Inflammatory macrophage (primary cell): ENCODE results near the gene BMPR2.
"Not testable (repeated sequence)": the region's sequence is repeated elsewhere in the genome, so short reads cannot be mapped to it uniquely, and the experiment has no call there.

Experiments used
- DNase-seq, 2 donors: peaks; one replicate each; pipeline ENCODE4 v3.0.0-alpha.2; 2020 to 2022

Gene BMPR2

DNA sequence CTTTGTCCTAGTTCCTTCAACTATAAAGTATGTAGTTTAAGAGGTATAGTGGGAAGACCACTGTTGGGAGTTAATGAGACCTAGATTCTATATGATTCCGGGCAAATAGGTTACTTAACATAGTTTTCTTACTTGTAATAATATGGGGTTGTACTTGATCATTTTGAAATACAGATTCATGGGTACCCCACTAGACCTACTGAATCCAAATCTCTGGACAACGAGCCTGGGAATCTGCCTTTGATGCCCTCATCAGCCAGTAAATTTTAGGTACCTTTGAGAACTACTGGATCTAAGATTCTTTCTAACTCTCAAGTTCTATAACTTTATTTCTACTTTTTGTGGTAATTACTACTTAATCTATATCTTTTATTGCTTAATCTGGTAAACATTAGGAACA is 6.6 kb downstream of the BMPR2 start:
- no peak for DNase-seq

DNA sequence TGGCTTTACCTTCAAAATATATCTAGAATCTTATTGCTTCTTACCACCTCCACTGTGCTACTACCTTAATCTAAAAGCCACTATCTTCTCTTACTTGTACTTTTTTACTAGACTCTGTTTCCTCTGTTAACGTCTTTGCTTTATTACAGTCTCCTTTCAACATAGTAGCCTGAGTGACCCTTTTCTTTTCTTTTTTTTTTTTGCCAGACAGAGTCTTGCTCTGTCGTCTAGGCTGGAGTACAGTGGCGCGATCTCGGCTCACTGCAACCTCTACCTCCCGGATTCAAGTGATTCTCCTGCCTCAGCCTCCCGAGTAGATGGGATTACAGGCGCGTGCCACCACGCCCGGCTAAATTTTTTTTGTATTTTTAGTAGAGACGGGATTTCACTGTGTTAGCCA is 10.4 kb downstream of the BMPR2 start:
- not testable (repeated sequence) for DNase-seq

DNA sequence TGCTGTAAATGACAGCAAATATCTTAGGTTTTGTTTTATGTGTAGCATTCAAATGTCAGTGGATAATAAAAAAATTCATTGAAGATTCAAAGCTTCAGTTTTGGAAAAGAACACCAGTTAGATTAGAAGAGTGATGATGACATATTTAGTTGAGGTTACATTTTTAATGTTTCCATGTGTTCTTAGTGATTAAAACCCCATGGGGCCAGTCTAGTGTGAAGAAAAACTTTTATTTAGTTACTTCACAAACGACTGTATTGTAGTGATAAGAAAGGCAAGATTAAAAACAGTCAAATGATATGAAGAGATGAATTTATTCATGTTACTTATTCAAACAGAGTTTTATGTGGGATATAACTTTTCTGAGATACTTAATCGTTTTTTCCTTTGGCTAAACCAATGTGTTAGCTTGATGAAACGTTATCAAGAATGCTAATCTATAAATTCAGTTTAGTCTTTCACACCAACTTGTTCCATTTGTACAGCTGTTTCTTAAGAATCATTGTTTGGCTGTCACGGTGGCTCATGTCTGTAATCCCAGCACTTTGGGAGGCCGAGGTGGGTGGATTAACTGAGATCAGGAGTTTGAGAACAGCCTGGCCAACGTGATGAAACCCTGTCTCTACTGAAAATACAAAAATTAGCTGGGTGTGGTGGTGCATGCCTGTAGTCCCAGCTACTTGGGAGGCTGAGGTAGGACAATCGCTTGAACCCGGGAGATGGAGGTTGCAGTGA is 11.6 kb downstream of the BMPR2 start:
- no peak for DNase-seq

DNA sequence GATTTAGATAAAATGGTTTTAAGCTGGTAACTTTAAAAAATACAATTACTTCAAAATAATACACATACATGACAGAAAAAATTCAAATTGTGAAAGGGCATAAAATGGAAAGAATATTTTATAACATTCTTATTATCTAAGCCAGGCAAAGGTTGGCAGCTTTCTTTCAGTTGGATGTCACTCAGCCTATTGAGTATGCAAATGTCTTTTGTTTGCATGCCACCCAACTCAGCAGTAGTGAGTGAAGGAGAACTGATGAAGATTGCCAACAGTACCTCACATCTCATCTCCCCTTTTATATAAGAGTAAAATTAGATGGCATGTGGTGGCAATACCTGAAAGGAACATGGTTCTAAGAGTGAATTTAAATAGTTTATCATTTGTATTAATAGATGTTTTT is 24.8 kb downstream of the BMPR2 start:
- DNase-seq, result no peak

DNA sequence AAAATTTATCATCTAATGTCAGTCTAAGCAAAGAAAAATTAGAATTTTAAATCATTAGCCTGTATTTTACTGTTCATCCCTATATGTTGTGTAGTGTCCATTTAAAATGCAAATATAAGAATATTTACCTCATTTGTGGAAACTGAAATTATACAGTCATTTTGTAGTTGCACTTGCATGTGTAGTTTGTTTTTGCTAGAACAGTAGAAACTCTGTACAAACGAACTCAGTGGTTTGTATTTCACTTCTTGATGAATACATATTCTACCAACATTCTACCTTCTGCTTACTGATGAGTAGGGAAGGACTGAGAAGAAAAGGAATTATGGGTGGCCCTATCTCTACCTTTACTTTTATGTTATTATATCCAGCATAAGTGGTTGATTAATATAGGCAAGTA is 29.7 kb downstream of the BMPR2 start:
- DNase-seq, result no peak

DNA sequence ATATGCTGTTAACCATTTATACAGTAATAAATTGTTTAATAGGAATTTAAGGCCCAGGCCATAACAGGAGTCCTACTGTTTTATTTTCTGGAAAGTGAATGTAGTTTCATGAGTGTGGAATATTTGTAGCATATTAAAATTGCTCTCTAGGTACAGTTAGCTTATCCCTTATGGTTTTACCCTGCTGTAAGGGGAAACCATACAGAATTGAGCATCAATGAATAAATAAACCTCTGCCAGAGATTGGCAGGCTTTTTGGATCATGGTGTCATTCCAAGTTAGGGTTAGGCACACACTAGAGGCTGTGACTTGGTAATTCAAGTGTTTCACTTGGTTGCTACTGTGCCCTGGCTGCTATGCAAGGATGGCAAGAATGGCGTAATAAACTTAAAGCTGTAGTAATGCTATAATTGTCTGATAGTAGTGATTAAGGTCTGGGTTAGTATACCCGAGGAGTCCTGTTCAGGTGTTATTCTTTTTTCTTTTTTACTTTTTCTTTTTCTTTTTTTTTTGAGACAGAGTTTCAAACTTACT is 30.4 kb downstream of the BMPR2 start:
- DNase-seq, result no peak

DNA sequence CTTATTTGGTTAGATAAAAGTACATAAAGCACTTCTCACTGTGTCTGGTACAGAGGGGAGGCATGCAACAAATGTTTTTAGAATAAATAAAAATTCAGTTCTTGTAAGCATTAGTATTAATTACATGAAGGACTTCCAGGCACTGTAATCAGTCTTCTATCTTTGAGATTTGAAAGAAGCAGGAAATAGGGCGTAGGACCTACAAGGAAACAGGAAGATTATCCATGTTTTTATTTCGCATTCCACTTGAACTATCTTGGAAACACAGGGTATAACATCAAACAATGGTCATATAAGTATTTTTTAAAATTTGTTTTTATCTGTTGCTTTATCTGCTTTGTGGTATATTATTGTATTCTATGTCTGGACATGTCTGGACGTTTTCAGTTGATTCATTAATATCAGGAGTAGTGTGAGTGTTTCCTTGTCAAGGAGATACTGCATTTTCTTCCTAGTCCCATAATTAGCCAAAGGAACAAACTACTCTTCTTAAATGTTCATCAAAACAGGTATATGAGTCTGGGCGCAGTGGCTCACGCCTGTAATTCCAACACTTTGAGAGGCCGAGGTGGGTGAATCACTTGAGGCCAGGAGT is 32.5 kb downstream of the BMPR2 start:
- no peak for DNase-seq

DNA sequence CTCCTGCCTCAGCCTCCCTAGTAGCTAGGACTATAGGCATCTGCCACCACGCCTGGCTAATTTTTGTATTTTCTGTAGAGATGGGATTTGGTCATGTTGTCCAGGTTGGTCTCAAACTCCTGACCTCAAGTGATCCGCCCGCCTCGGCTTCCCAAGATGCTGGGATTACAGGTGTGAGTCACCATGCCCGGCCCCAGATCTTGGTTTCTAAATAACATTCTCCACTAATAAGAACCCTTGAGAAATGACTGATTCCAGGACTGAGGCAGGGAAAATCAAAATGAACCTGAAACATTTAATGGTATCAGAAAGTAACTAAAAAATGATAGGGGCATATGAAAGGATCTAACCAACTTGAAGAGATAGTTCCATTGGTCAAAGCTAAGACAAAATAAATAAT is 34.0 kb downstream of the BMPR2 start:
- no peak for DNase-seq

DNA sequence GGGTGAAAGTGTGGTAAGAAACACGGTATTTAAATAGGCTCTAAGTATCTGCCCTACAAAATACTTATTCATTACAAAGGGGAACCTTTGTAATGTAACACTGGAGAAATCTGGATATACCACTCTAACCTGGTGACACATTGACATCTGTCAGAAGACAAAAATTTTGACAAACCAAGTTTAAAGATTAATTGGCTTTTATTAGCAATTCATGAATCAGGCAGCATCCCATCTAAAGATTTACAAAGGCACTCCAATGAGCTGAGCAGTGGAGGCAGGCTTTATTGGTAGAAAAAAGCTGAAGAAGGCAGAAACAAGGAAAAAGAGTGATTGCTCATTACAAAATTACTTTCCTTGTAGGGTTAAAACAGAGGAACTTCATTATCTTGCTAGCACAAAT is 35.0 kb downstream of the BMPR2 start:
- DNase-seq, result no peak

DNA sequence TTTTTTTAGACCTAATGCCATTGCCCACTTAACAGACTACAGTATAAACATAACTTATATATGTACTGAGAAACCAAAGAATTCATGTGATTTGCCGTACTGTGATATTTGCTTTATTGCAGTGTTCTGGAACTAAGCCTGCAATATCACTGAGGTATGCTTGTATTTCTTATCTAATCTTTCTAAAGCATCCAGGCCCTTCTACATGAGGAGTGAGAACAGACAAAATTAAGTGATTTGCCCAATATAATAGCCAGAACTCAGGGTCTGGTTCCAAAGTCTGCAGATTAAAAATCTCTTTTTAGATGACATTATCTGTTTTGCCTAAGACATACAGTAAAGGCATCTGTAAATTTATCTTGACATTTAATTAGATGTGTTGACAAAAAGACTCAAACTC is 41.9 kb downstream of the BMPR2 start:
- no peak for DNase-seq

DNA sequence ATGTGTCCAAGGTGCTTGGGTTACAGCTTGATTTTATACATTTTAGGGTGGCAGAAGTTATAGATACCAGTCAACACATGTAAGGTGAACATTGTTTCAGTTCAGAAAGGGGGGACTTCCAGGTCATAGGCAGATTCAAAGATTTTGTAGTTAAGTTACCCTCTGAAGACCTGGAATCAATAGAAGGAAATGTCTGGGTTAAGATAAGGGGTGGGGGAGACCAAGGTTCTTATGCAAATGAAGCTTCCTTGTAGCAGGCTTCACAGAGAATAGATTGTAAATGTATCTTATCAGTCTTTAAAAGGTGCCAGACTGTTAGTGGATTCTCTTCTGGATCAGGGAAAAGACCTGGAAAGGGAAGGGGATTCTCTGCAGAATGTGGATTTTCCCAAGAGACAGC is 42.4 kb downstream of the BMPR2 start:
- no peak for DNase-seq

DNA sequence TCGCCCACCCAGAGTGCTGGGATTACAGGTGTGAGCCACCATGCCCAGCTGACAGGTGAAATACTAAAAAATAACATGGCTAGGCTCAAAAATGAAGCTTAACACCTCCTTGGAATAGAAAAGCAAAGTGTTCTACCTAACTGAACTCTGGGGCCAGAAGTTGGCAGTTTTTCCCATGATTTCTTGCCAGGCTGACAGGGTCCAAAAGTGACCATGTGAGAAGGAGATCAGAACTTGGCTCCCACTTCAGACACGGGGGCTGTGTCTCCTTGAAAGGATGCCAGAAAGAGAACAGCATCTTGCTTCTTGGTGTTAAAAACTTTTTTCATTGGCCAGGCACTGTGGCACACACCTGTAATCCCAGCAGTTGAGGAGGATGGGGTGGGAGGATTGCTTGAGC is 47.0 kb downstream of the BMPR2 start:
- DNase-seq, result no peak

DNA sequence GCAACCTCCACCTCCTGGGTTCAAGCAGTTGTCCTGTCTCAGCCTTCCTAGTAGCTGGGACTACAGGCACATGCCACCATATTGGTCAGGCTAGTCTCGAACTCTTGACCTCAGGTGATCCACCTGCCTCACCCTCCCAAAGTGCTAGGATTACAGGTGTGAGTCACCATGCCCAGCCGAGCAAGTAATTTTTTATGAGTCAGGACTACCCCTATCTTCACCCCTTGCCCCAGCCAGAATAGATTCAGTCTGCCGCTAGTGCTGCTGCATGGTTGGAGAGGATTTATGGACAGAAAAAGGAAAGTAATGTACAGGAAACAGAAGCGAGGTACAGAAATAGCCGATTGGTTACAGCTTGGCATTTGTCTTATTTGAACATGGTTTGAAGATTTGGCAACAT is 48.9 kb downstream of the BMPR2 start:
- DNase-seq, result no peak

DNA sequence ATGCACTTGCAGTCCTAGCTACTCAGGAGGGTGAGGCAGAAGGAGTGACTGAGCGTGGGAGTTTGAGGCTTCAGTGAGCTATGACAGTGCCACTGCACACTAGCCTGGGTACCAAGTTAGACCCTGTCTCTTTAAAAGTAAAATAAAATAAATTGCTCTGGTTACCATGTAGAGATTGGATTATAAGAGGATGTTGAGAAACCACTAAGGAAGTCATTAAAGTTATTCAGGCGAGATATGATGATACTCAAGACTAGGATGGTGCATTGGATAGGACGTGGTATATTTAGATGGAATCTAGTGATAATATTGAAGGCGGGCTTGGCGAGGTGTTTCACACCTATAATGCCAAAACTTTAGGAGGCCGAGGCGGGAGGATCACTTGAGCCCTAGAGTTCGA is 50.6 kb downstream of the BMPR2 start:
- DNase-seq, result no peak

DNA sequence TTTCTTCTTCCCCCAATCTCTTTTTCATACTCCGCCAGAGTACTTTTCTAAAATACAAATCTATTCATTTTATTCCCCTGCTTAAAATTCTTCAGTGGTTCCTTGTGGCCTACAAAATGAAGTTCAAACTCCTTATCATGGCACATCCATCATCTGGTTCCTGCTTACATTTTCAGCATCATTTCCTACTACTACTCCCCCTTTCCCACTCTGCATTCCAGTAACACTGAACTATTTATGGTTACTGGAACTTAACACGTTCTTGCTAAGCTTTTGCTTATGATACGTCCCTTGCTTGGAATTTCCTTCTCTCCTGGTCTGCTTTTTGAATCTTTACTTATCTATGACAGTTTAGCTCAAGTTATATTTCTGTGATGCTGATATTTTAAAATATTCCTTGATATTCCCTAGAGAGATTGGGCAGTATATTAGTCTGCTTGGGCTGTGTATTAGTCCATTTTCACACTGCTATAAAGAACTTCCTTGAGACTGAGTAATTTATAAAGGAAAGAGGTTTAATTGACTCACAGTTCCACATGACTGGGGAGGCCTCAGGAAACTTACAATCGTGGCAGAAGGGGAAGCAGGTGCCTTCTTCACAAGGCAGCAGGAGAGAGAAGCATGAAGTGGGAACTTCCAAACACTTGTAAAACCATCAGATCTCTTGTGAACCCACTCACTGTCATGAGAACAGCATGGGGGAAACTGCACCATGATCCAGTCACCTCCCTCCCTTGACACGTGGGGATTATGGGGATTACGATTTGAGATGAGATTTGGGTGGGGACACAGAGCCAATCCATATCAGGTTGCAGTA is 53.2 kb downstream of the BMPR2 start:
- DNase-seq, result no peak

DNA sequence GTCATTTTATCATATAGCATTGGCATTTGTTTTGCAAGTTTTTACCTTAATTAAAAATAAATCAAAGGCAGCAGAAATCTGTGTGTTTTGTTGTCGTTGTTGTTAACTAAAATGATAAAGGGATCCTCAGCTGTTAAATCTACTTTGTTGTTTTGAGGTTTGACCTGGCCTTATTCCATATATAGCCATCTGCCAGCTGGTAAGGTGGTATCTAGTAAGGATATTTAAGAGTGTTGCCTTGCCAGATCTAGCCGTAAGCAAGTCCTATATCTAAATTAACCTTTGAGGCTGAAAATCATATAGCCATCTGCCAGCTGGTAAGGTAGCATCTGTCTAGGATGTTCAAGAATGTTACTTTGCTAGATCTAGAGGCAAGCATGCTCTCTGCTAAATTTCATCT is 56.6 kb downstream of the BMPR2 start:
- no peak for DNase-seq

DNA sequence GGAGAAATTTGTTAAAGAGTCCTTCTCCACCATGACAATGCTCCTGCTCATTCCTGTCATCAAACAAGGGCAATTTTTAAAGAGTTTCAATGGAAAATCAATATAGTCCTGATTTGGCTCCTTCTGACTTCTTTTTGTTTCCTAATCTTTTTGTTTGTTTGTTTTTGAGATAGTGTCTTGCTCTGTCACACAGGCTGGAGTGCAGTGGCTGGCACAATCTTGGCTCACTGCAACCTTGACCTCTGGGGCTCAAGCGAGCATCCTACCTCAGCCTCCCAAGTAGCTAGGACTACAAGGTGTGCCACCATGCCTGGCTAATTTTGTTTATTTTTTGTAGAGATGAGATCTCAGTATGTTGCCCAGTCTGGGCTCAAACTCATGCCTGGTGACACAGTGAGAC is 58.3 kb downstream of the BMPR2 start:
- no peak for DNase-seq

DNA sequence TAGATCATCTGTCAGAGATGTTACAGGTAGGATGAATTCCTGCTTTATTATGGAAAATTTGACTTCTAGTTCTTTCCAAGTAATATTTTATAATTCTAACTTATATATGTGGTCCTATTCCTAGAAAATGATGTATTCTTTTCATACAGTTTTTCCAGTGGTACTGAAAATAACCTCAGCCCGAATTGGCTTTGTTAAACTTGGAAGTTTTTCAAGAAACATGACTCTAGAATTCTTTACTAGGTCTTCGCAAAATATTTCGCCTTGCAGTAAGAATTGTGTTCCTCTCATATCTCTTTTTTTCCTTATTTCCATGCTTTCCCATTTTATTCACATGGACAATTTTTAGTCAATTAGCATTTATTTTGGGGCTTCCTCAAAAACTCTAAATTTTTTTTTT is 60.5 kb downstream of the BMPR2 start:
- DNase-seq, result no peak

DNA sequence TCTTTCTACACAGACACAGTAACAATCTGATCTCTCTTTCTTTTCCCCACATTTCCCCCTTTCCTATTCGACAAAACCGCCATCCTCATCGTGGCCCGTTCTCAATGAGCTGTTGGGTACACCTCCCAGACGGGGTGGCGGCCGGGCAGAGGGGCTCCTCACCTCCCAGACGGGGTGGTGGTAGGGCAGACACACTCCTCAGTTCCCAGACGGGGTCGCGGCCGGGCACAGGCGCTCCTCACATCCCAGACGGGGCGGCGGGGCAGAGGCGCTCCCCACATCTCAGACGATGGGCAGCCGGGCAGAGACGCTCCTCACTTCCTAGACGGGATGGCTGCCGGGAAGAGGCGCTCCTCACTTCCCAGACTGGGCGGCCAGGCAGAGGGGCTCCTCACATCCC is 64.0 kb downstream of the BMPR2 start:
- not testable (repeated sequence) for DNase-seq

DNA sequence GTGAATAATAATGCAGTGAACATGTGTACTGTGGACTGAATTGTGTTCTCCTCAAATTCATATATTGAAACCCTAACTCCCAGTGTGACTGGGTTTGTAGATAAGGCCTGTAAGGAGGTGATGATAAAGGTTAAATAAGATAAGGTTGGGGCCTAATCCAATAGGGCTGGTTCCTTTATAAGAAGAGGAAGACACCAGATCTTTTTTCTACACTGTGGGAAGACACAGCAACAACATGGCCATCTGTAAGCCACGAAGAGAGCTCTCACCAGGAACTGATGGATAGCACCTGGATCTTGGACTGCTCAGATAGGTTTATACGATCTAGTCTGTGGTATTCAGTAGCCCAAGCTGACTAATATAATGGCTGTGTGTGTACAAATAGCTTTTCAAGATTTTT is 66.8 kb downstream of the BMPR2 start:
- no peak for DNase-seq

DNA sequence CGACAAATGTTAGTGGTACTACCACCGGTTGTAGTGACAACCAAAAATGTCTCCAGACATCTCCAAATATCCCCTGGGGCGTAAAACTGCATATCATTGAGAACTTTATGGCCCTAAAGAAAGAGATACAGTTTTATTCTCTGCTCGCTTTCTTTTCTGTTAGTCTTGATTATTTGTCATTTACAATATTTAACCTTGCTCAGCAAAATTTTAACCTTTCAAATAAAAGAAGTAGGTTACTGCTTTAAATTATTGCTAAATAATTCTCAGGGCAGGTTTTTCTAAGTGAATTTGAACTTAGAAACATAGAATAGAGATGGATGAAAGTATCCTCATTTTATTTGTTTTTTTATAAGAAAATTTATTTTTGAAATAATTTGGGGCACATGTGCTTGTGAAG is 67.9 kb downstream of the BMPR2 start:
- DNase-seq, result no peak

DNA sequence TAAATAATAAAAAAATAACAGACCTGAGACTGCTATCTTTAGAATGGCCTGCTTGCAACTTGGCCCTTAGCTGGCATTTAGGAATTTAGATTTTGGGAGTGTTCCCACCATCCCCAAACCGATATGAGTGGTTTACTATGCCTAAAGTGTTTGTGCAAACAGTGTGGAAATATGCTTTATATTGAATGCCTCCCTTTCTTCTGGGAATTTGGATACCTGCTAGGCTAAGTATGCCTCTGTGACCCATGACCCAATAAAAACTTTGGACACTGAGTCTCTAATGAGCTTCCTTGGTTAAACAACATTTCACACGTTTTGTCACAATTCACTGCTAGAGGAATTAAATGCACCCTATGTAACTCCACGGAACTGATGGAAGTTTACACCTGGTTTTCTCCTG is 73.2 kb downstream of the BMPR2 start:
- no peak for DNase-seq

DNA sequence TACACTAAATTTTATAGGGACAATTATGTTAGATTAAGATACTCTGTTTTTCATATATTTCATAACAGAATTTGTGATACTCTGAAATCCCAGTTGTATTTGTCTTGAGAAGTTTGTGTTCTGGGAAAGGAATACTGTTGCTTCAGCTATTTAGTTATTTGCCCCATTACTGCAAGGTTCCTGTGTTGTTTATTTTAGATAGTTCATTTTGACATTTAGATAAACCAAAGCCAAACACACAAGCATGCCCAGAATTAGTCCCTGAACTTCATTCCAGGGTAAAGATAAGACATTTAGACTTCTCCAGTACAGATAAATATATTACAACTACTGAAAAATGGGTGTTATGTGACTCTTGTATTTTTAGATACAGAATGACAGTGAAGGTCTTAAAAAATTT is 74.7 kb downstream of the BMPR2 start:
- no peak for DNase-seq

DNA sequence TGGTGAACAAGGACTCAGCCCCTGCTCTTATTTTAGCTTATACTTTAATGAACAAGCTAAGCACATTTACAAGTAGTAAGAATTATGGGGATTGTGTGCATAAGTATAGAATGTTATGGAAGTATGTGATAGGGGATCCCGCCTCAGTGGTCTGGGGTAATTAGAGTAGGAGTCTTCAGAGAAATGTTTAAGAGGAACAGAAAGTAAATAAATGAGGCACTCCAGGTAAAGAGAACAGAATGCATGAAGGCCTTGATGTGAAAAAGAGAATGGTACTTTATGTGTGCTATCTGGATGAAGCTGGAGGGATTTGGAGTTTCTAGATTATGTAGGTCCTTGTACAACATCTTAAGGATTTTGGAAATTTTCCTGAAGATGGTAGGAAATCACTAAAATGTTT is 76.6 kb downstream of the BMPR2 start:
- no peak for DNase-seq
